Hematopoietic multipotent progenitor cell treated with erythropoietin and hydrocortisone succinate and interleukin-3 and kit ligand, for 4 days (in vitro differentiated cells): ENCODE measurements around the gene FBLN1.
A peak's percentile ranks its signal among the peaks of the same experiment; 100 is the strongest.

Experiments
- DNase-seq: peaks from one replicate; pipeline ENCODE4 v3.0.0-alpha.2; 2015

FBLN1 gene

GRCh38 chr22:45644714-45645113 lies 142.0 kb downstream of the FBLN1 start:
- no peak for DNase-seq

- DNase-seq = no peak
These were observed 142.5 kb downstream of the FBLN1 start for GRCh38 chr22:45645150-45645525.

DNA sequence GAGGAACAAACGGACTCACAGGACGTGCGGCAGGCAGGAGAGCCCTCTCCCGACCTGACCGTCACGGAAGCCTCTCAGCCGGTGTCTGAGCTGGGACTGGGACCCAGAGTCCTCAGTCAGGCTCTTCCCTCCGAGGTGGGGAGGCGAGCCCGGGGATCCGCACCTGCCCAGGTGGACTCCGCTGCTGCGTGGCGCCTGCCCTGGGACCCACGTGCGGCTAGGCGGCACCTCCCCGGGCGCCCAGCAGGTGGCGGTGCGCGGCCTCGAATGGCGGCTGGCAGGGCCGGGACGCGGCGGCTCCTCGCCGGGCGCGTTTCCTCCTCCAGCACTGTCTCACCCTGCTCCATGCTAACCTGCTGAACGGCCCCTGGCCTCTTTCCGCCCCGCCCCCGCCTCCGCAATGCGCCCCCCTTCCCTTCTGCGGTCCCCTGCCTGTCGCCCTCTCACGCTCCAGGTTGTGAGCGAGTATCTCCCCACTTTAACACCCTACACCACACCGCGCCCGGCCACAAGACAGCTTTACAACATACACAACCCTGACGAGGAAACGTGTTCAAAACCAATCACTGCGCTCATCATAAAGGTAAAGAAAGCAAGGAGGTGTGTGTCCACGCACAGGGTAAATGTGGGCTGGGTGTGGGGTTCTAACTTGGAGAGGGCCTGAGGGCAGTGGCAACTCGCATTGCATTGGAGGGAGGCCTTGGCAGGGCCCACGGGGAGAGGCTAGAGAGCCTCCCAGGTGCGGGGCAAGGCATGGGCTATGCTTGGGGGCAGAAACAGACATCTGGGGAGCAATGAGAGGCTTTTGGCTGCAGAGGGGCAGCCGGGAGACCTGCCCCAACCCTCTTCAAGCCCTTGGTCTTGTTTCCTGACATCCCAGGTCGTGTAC lies 143.1 kb downstream of the FBLN1 start:
- peak; percentile 77 for DNase-seq

GRCh38 chr22:45647532-45648225 lies 145.0 kb downstream of the FBLN1 start:
- DNase-seq = no peak

DNA sequence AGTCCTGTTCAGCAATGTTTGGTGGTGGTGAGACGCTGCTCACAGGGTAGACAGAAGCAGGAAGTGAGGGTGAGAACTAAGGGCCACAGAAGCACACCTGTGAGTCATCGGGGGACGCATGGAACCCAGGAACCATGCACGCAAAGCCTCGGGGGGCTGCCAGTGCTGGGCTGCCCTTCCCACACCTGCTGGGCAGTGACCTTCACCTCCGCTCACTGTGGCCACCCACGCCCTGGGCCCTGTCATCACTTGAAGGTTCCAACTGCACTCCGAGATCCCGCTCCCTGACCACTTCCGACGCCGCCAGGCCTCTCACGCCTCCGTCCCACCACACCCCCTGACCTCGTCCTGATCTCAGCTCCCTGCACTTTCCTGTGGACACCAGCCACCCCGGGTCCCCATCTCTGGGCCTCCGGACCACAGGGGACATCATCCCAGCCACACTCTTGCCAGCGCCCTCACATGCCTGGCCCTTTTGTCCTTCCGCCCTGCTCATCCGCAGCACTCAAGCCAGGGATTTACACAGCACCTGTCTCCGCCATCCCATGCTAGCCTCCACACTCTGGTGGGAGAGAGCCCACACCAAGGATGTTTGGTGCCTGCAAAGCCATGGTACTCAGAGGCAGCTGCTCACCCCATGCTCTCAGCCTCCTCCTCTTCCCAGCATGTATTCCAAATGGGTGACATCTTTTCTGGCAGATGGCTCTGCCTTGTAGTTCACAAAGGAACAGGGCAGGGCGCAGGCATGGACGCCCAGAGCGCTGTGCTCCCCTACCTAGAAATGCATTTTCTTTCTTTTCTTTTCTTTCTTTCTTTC lies 145.8 kb downstream of the FBLN1 start:
- DNase-seq = no peak

GRCh38 chr22:45649809-45650208 lies 147.1 kb downstream of the FBLN1 start:
- DNase-seq = no peak

- DNase-seq = no peak
These were observed 148.0 kb downstream of the FBLN1 start for GRCh38 chr22:45650721-45651120.
